ENCODE measurements around the gene GAB4.

DNA sequence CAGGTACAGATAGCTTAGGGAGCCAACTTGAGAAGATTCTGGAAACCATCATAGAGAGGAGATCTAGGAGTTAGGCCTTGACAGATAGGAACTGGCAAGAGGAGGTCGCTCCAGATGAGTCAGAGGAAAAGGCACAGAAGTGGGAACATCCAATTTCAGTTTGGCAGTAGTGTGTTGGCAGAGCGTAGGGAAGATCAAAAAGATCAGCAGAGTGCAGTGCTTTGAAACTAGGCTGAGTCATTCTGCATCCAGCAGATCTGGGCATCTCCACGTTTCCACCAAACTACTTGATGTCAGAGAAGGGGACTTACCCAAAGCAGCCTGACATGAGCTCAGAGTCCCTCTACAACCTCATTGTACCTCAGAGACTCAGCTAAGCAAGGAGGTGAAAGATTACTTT lies 58.5 kb downstream of the GAB4 start:
- TF ChIP-seq, protein P1, sequence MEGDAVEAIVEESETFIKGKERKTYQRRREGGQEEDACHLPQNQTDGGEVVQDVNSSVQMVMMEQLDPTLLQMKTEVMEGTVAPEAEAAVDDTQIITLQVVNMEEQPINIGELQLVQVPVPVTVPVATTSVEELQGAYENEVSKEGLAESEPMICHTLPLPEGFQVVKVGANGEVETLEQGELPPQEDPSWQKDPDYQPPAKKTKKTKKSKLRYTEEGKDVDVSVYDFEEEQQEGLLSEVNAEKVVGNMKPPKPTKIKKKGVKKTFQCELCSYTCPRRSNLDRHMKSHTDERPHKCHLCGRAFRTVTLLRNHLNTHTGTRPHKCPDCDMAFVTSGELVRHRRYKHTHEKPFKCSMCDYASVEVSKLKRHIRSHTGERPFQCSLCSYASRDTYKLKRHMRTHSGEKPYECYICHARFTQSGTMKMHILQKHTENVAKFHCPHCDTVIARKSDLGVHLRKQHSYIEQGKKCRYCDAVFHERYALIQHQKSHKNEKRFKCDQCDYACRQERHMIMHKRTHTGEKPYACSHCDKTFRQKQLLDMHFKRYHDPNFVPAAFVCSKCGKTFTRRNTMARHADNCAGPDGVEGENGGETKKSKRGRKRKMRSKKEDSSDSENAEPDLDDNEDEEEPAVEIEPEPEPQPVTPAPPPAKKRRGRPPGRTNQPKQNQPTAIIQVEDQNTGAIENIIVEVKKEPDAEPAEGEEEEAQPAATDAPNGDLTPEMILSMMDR (IDR thresholded peaks at IDR 0.05) = no peak
- no peak for TF ChIP-seq POLR2AphosphoS5 (IDR thresholded peaks at IDR 0.05)
- no peak for TF ChIP-seq POLR2A (IDR thresholded peaks at IDR 0.05; ENCODE audit: low read depth)

All from esophagus muscularis mucosa (tissue), 3 donors.